ENCODE data around the gene RBM26.

DNA sequence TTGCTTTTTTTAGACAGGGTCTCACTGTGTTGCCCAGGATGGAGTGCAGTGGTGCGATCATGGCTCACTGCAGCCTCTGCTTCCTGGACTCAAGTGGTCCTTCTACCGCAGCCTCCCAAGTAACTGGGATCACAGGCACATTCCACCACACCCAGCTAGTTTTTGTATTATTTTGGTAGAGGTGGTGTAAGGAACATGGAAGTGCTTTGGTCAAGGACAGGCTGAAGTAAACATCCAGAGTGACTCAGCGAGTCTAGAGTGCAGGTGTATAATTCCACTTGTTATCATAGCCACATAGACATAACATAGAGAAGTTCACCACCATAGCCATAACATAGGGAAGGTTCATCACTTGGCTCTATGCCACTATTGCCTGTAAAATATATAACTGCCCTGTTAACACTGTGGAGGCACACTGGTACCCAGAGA lies 98.6 kb downstream of the RBM26 start:
- TF ChIP-seq, protein P1, sequence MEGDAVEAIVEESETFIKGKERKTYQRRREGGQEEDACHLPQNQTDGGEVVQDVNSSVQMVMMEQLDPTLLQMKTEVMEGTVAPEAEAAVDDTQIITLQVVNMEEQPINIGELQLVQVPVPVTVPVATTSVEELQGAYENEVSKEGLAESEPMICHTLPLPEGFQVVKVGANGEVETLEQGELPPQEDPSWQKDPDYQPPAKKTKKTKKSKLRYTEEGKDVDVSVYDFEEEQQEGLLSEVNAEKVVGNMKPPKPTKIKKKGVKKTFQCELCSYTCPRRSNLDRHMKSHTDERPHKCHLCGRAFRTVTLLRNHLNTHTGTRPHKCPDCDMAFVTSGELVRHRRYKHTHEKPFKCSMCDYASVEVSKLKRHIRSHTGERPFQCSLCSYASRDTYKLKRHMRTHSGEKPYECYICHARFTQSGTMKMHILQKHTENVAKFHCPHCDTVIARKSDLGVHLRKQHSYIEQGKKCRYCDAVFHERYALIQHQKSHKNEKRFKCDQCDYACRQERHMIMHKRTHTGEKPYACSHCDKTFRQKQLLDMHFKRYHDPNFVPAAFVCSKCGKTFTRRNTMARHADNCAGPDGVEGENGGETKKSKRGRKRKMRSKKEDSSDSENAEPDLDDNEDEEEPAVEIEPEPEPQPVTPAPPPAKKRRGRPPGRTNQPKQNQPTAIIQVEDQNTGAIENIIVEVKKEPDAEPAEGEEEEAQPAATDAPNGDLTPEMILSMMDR (IDR thresholded peaks at IDR 0.05): no peak
- TF ChIP-seq POLR2A (IDR thresholded peaks at IDR 0.05): no peak

Data from prostate gland (tissue), 2 donors.